ENCODE results near the gene KHDC4. TPM values are rescaled to one million over a fixed set of nuclear protein-coding genes. Genes with fewer than 3 reads are reported as not detected.

KHDC4 gene
- total and polyA plus RNA-seq, 7 experiments from 2014 or later = 8.1 to 117 (median 64.9) TPM

DNA sequence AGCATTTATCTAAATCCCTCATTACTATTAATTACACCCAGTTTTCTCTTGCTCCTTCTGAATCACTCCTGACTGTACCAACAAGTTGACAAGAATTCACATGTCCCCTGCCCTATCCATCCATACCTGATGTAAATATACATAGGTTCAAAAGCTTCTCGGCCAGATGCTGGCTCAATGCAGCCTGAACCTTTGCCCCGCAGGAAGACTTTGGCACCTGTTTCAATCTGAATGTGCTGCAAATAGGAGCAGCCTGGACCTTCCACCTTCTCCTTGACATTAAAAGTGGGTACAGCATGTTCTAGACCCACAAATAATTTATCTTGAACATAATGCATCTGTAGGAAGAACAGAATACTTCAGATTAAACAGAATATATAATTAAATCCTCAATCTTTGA lies 8.7 kb downstream of the KHDC4 start:
- Mint-ChIP-seq H3K36me3 (peaks cover 12 to 54% (median 44%) of the 10 kb centered on the region in 5 donors), H3K9me3 (peaks cover 0 to 2% (median 0%) of the 10 kb centered on the region in 11 donors), H3K27ac (peak overlapping the region in 4 of 9 donors; percentile 0 to 80 (median 34)), H3K4me1 (peaks cover 8 to 27% (median 16%) of the 10 kb centered on the region in 7 donors), H3K27me3 (no peaks in the 10 kb centered on the region), H3K4me3 (no peak overlapping the region)
- Histone ChIP-seq H3K27me3 (ENCODE audit: control insufficient read depth in 2 of 2, insufficient read depth in 2 of 2, low read length in 2 of 2) (no peaks in the 10 kb centered on the region), H3K4me1 (ENCODE audit: control insufficient read depth in 2 of 2, insufficient read depth in 2 of 2, low read length in 2 of 2) (peaks cover 5% of the 10 kb centered on the region in 2 donors), H3K4me3 (ENCODE audit: low read length) (no peak overlapping the region), H3K9me3 (ENCODE audit: control insufficient read depth in 2 of 3, low read length in 3 of 3) (no peaks in the 10 kb centered on the region), H3K27ac (ENCODE audit: low read depth, low read length) (no peak overlapping the region), H3K36me3 (ENCODE audit: control insufficient read depth in 2 of 3, insufficient read depth in 3 of 3, low read length in 3 of 3) (peaks cover 58 to 88% (median 66%) of the 10 kb centered on the region in 3 experiments)
- ChIA-PET POLR2A (no interaction called here), CTCF (no interaction called here)
- no peak for DNase-seq
- ATAC-seq = no peak
- intact Hi-C loops (cut with micrococcal nuclease) = no loop called here

DNA sequence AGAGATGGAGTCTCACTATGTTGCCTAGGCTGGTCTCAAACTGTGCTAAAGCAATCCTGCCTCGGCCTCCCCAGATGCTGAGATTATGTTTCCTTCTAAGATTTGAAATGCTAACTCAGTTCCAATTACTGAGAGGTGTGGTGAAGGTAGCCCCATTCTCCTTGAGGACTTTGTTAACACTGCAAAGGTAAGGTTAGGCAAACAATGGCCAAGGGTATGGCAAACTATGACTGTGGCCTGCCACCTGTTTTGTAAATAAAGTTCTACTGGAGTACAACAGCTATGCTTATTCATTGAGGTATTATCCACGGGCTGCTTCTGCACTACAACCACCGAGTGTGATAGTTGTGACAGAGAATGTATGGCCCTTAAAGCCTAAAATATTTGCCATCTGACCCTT lies 13.5 kb downstream of the KHDC4 start:
- Mint-ChIP-seq H3K4me1 (peaks cover 0 to 16% (median 4%) of the 10 kb centered on the region in 7 donors), H3K27ac (peak overlapping the region in 1 of 9 donors; percentile 19), H3K36me3 (peaks cover 16 to 56% (median 42%) of the 10 kb centered on the region in 5 donors), H3K4me3 (no peak overlapping the region), H3K9me3 (peaks cover 0 to 2% (median 0%) of the 10 kb centered on the region in 11 donors), H3K27me3 (no peaks in the 10 kb centered on the region)
- Histone ChIP-seq H3K4me1 (ENCODE audit: control insufficient read depth in 2 of 2, insufficient read depth in 2 of 2, low read length in 2 of 2) (no peaks in the 10 kb centered on the region), H3K36me3 (ENCODE audit: control insufficient read depth in 2 of 3, insufficient read depth in 3 of 3, low read length in 3 of 3) (peaks cover 56 to 88% (median 64%) of the 10 kb centered on the region in 3 experiments), H3K4me3 (ENCODE audit: low read length) (no peak overlapping the region), H3K27me3 (ENCODE audit: control insufficient read depth in 2 of 2, insufficient read depth in 2 of 2, low read length in 2 of 2) (no peaks in the 10 kb centered on the region), H3K9me3 (ENCODE audit: control insufficient read depth in 2 of 3, low read length in 3 of 3) (no peaks in the 10 kb centered on the region), H3K27ac (ENCODE audit: low read depth, low read length) (no peak overlapping the region)
- DNase-seq (no peak), ATAC-seq (no peak)
- ChIA-PET CTCF (interaction anchor here (1.0 to 1.6 kb wide), 2 partner anchors 11 to 70 kb away, joined by 3 read pairs; no protein-coding TSS in a partner anchor), POLR2A (interaction anchor here (0.9 to 1.7 kb wide), 2 partner anchors 10 to 13 kb away, joined by 3 to 7 read pairs; partner anchors contain the start of gene KHDC4)
- intact Hi-C loops (cut with micrococcal nuclease) = no loop called here

DNA sequence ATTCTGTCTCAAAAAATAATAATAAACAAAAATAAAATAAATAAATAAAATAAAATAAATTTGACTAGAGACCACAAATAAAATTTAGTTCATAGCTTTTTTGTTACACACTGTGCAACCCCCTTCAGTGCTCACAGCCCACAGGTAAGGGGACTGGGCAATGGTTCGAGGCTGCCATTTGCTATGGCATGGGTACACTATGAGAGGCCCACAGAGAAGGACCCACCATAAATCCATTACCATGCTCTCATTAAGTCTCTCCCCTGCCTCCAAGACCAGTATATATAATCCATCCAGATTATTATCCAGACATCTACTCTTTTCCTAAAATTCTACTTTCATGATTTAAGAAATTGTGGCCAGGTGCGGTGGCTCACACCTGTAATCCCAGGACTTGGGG lies 14.4 kb downstream of the KHDC4 start:
- Mint-ChIP-seq H3K27ac (peak overlapping the region in 1 of 9 donors; percentile 4), H3K4me3 (no peak overlapping the region), H3K27me3 (no peaks in the 10 kb centered on the region), H3K4me1 (peaks cover 0 to 16% (median 0%) of the 10 kb centered on the region in 7 donors), H3K9me3 (no peaks in the 10 kb centered on the region), H3K36me3 (peaks cover 16 to 55% (median 36%) of the 10 kb centered on the region in 5 donors)
- Histone ChIP-seq H3K4me3 (ENCODE audit: low read length) (no peak overlapping the region), H3K36me3 (ENCODE audit: control insufficient read depth in 2 of 3, insufficient read depth in 3 of 3, low read length in 3 of 3) (peaks cover 47 to 86% (median 63%) of the 10 kb centered on the region in 3 experiments), H3K27ac (ENCODE audit: low read depth, low read length) (no peak overlapping the region), H3K4me1 (ENCODE audit: control insufficient read depth in 2 of 2, insufficient read depth in 2 of 2, low read length in 2 of 2) (no peaks in the 10 kb centered on the region), H3K27me3 (ENCODE audit: control insufficient read depth in 2 of 2, insufficient read depth in 2 of 2, low read length in 2 of 2) (no peaks in the 10 kb centered on the region), H3K9me3 (ENCODE audit: control insufficient read depth in 2 of 3, low read length in 3 of 3) (no peaks in the 10 kb centered on the region)
- ChIA-PET CTCF (no interaction called here), POLR2A (interaction anchor here (1.7 kb wide), 1 partner anchor 11 kb away, joined by 7 read pairs; no protein-coding TSS in a partner anchor)
- no peak for ATAC-seq
- DNase-seq = no peak
- intact Hi-C loops (cut with micrococcal nuclease) = loop anchor here in 1 of 2 donors (10.0 kb wide), 1 partner anchor 595 kb away; the partner anchor contains the start of gene RUSC1

DNA sequence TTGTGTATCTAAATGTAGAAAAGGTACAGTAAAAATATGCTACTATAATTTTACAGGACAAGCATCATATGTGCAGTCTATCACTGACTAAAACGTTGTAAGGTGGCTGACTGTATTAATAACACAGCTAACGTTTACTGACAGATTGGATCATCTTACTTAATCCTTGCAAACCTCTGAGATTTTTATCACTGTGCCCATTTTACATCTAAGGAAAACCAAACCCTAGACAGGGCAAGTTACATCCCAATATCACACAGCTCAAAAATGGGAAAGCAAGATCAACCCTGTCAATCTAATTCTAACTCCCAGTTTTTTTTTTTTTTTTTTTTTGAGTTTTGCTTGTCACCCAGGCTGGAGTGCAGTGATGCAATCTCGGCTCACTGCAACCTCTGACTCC lies 15.6 kb downstream of the KHDC4 start:
- peaks cover 16 to 59% (median 35%) of the 10 kb centered on the region in 5 donors for H3K36me3 Mint-ChIP-seq
- ATAC-seq = no peak
- peaks cover 0 to 15% (median 0%) of the 10 kb centered on the region in 7 donors for H3K4me1 Mint-ChIP-seq
- CTCF ChIA-PET = no interaction called here
- no peak for DNase-seq
- intact Hi-C loops (cut with micrococcal nuclease) = loop anchor here in 1 of 2 donors (10.0 kb wide), 1 partner anchor 594 kb away; the partner anchor contains the start of gene RUSC1
- Histone ChIP-seq H3K27me3 (ENCODE audit: control insufficient read depth in 2 of 2, insufficient read depth in 2 of 2, low read length in 2 of 2) (no peaks in the 10 kb centered on the region), H3K9me3 (ENCODE audit: control insufficient read depth in 2 of 3, low read length in 3 of 3) (no peaks in the 10 kb centered on the region), H3K36me3 (ENCODE audit: control insufficient read depth in 2 of 3, insufficient read depth in 3 of 3, low read length in 3 of 3) (peaks cover 43 to 90% (median 72%) of the 10 kb centered on the region in 3 experiments), H3K4me3 (ENCODE audit: low read length) (no peak overlapping the region), H3K4me1 (ENCODE audit: control insufficient read depth in 2 of 2, insufficient read depth in 2 of 2, low read length in 2 of 2) (no peaks in the 10 kb centered on the region), H3K27ac (ENCODE audit: low read depth, low read length) (no peak overlapping the region)
- H3K9me3 Mint-ChIP-seq = no peaks in the 10 kb centered on the region
- no peaks in the 10 kb centered on the region for H3K27me3 Mint-ChIP-seq
- H3K27ac Mint-ChIP-seq = peak overlapping the region in 1 of 9 donors; percentile 22
- no peak overlapping the region for H3K4me3 Mint-ChIP-seq
- POLR2A ChIA-PET = interaction anchor here (0.8 to 1.4 kb wide), 3 partner anchors 13 to 65 kb away, joined by 3 to 4 read pairs (median 4); partner anchors contain the start of gene ARHGEF2

DNA sequence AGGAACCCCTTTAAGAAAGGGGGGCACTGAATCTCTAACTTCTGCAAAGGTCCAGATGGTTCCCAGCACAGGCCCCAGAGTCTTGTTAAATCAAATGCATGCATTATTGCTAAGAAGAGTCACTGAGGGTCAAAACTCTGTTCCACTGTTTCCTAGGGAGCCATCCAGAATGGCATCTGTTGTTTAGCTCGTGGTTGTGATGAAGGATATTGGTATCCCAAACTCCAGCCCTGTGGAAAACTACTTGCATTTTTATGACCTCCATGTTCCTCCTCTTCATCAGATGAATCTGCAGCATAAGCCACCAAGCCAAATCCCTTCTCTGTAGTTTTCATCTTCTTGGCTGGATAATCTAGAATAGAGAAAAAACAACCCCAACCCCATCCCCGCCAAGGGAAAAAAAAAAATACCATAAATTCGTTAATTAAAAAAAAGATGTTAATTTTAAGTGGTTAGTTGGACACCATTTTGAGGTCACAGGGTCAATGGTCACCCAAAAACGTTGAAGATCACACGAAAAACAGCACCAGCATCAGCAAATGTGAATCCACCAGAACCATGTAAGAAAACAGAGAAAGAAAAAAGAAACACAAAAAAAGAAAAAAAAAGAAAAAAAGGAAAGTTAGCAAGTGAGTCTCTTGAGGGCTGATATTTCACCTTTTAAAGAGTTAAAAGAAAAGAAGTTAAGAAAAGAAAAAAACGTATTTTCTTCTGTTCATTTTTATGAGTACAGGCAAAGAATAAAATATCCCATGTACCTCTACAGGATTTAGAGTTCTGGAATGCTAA lies 20.1 kb downstream of the KHDC4 start:
- Mint-ChIP-seq H3K4me3 (no peak overlapping the region), H3K27ac (peak overlapping the region in 2 of 9 donors; percentile 62 to 64), H3K27me3 (no peaks in the 10 kb centered on the region), H3K9me3 (no peaks in the 10 kb centered on the region), H3K4me1 (peaks cover 11 to 29% (median 24%) of the 10 kb centered on the region in 7 donors), H3K36me3 (peaks cover 9 to 33% (median 18%) of the 10 kb centered on the region in 5 donors)
- Histone ChIP-seq H3K9me3 (ENCODE audit: control insufficient read depth in 2 of 3, low read length in 3 of 3) (no peaks in the 10 kb centered on the region), H3K36me3 (ENCODE audit: control insufficient read depth in 2 of 3, insufficient read depth in 3 of 3, low read length in 3 of 3) (peaks cover 27 to 55% (median 42%) of the 10 kb centered on the region in 3 experiments), H3K4me3 (ENCODE audit: low read length) (no peak overlapping the region), H3K27me3 (ENCODE audit: control insufficient read depth in 2 of 2, insufficient read depth in 2 of 2, low read length in 2 of 2) (no peaks in the 10 kb centered on the region), H3K27ac (ENCODE audit: low read depth, low read length) (no peak overlapping the region), H3K4me1 (ENCODE audit: control insufficient read depth in 2 of 2, insufficient read depth in 2 of 2, low read length in 2 of 2) (peaks cover 5 to 17% of the 10 kb centered on the region in 2 donors)
- intact Hi-C loops (cut with micrococcal nuclease) = loop anchor here (5.0 to 10.0 kb wide), 2 partner anchors 589 to 592 kb away; partner anchors contain the start of gene RUSC1 (in 2 of the 2)
- ATAC-seq = no peak
- ChIA-PET POLR2A (interaction anchor here (1.7 kb wide), 1 partner anchor 20 kb away, joined by 6 read pairs; the partner anchor contains the start of gene KHDC4), CTCF (no interaction called here)
- DNase-seq = no peak

DNA sequence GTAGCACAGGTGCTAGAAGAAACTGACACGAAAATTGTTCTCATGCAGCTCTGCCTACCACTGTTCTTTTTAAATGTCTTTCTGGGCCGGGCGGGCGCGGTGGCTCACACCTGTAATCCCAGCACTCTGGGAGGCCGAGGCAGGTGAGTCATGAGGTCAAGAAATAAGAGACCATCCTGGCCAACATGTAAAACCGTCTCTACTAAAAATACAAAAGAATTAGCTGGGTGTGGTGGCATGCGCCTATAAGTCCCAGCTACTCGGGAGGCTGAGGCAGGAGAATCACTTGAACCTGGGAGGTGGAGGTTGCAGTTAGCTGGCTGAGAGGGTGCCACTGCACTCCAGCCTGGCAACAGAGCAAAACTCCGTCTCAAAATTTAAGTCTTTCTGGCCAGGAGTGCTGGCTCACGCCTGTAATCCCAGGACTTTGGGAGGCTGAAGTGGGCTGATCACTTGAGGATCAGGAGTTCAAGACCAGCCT lies 22.1 kb downstream of the KHDC4 start:
- no peak overlapping the region for H3K4me3 ChIP-seq (ENCODE audit: low read length)
- H3K4me3 Mint-ChIP-seq = peak overlapping the region; percentile 85 to 99 (median 96)
- H3K4me1 Mint-ChIP-seq = peaks cover 11 to 38% (median 21%) of the 10 kb centered on the region in 7 donors
- no peaks in the 10 kb centered on the region for H3K27me3 ChIP-seq (ENCODE audit: control insufficient read depth in 2 of 2, insufficient read depth in 2 of 2, low read length in 2 of 2)
- H3K36me3 ChIP-seq (ENCODE audit: control insufficient read depth in 2 of 3, insufficient read depth in 3 of 3, low read length in 3 of 3) = peaks cover 14 to 46% (median 26%) of the 10 kb centered on the region in 3 experiments
- H3K27ac Mint-ChIP-seq = peak overlapping the region; percentile 90 to 99 (median 96)
- no peak for ATAC-seq
- no peaks in the 10 kb centered on the region for H3K27me3 Mint-ChIP-seq
- no peaks in the 10 kb centered on the region for H3K9me3 ChIP-seq (ENCODE audit: control insufficient read depth in 2 of 3, low read length in 3 of 3)
- POLR2A ChIA-PET = interaction anchor here (0.7 kb wide), 1 partner anchor 1307 kb away, joined by 4 read pairs; no protein-coding TSS in a partner anchor
- H3K36me3 Mint-ChIP-seq = peaks cover 6 to 31% (median 7%) of the 10 kb centered on the region in 5 donors
- peaks cover 5 to 17% of the 10 kb centered on the region in 2 donors for H3K4me1 ChIP-seq (ENCODE audit: control insufficient read depth in 2 of 2, insufficient read depth in 2 of 2, low read length in 2 of 2)
- no peaks in the 10 kb centered on the region for H3K9me3 Mint-ChIP-seq
- H3K27ac ChIP-seq (ENCODE audit: low read depth, low read length) = peak overlapping the region; percentile 80
- no peak for DNase-seq
- intact Hi-C loops (cut with micrococcal nuclease) = loop anchor here (5.0 to 10.0 kb wide), 2 partner anchors 587 to 590 kb away; partner anchors contain the start of gene RUSC1 (in 2 of the 2)
- CTCF ChIA-PET = interaction anchor here (0.6 kb wide), 1 partner anchor 141 kb away, joined by 3 read pairs; the partner anchor contains the start of gene UBQLN4

All from naive thymus-derived CD4-positive, alpha-beta T cell (primary cell).